HG03135 (cell line): ENCODE data around the gene AURKA.
A peak's percentile ranks its signal among the peaks of the same experiment; 100 is the strongest.
"Not testable (repeated sequence)": the region's sequence is repeated elsewhere in the genome, so short reads cannot be mapped to it uniquely, and the experiment has no call there.

Experiments
- ATAC-seq: cut with Tn5 transposase; IDR thresholded peaks from one replicate; pipeline ENCODE4 v1.9.1; 2021; ENCODE audit warnings: mild to moderate bottlenecking, moderate library complexity; ENCODE audit not compliant: unreplicated experiment

The AURKA gene

DNA sequence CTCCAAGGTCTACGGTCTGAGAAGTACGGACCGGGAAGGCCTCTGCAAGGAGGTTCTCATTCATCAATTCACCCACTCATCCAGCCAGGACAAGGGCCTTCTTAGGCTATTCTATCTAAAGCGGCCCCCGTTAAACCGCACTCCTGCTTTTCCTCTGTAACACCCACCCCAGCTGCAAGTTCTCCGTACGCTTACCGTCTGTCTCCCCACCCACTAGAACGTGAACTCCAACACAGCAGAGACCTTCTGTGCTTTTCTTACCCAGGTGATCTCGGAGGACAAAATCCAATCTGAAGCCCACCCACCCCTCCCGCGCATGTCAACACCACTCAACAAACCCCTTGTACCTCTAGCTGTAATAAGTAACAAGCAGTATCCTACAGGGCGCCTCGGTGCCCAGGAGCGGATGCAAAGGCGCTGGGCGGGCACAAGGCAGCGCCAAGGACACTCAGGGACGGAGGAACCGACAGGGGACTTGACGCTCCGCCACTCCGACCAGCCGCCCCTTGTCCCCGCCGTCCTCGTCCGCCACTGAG, 351 bp downstream of the AURKA start:
- peak; percentile 2 for ATAC-seq

DNA sequence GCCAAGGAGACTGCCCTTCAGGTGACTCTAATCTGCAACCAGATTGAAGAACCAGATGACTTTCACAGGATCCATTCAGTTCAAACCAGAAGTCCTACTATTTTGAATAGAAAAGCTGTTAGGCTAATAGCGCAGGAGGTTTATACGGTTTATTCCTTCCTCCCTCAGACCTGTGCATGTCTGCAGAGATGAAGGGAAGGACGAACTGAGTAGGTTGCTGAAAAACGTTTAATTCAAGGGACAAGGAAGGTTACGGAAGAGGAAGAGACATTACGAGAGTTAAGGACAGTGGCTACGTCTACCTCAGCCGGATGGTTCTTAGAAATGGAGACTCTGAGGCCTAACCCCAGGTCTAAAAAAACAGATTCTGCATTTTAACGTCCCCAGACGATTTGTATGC, 978 bp downstream of the AURKA start:
- ATAC-seq, result no peak

DNA sequence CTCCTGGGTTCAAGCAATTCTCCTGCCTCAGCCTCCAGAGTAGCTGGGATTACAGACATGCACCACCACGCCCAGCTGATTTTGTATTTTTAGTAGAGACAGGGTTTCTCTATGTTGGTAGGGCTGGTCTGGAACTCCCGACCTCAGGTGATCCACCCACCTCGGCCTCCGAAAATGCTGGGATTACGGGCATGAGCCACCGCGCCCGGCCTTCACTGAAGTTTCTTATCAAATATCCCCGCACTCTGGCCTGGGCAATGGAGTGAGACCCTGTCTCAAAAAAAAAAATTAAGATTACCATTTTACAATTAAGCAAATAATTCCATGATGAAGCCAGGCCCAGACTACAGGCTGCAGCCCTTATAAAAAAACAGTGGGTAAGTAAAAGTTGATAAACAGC, 1.6 kb downstream of the AURKA start:
- not testable (repeated sequence) for ATAC-seq

DNA sequence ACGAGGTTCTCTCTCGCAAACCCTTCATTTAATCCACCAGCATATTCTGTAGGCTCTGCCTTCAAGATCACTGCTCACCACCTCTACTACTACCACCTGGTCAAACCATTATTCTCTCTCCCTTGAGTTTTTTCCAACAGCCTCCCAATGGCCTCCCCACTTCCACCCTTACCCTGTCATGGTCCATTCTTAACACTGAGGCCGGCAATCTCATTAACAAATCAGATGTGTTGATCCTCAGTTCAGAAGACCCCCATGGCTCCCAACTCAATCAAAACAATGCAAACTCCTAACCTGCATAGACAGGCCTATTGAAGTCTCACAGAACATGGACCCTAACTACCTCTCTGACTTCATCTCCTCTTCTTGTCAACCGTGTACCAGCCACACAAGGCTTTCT, 2.2 kb downstream of the AURKA start:
- ATAC-seq, result no peak

DNA sequence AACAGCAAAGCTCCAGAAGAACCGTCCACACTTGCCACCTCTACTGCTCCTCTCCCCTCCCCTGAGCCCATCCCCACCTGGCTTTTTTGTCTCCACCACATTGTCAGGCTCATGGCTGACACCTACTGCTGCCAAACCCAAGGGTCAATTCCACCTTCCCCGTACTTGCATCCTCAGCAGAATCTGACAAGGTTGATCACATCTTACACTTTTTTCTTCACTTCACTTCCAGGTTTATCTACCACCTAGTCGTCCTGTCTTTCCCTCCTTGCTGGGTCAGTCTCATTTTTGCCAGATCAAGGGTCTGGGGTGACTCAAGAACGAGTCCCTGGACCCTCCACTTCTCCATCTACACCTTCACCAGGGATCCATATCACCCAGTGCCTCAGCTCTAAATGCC, 3.1 kb downstream of the AURKA start:
- no peak for ATAC-seq

DNA sequence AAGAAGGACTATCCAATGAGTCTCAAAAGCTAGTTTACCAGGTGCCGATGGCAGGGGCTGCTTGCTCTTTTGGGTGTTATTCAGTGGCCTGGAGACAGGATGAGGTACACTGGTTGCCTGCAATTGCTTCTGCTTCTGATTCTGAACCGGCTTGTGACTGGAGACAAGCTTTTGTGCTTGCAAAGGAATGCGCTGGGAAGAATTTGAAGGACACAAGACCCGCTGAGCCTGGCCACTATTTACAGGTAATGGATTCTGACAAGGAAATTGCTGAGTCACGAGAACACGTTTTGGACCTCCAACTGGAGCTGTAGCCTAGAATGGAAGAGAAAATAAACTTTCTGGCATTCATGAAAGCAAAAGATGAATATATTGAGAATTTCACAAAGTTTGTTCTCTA, 5.8 kb downstream of the AURKA start:
- no peak for ATAC-seq

DNA sequence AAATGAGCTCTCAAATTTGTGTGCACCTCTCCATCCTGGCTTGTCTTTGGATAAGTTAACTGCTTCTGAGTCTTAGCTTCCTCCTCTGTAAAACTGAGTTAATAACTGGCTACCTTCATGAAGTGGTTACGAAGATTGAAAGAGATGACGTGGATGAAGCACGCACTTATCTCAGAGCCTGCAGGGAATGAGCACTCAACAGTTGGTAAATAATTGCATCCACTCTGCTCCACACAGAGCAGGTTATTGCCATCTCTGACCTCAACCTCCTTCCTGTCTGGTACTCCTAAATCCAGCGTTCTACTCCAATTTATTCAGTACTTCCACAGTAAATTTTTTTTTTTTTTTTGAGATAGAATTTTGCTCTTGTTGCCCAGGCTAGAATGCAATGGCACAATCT, 6.9 kb downstream of the AURKA start:
- ATAC-seq, result no peak

DNA sequence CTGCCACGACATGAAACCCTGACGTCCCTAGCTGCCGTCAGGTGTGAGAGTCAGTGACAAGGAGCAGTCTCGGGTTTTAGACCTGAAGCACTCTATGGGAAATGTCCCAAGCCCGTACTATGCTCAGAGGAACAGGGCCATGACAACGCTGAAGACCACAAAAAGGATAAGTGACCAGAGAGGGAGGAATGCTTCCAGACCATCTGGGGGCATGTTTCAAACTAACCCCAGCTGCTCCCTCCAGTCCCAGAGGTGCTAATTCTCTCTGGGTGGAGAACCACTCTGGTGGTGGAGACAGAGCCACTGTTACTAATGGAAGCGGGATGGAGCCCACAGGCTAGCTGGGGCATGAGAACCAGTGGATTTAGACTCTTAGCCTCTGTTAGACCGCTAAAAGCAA, 8.7 kb downstream of the AURKA start:
- ATAC-seq, result no peak

DNA sequence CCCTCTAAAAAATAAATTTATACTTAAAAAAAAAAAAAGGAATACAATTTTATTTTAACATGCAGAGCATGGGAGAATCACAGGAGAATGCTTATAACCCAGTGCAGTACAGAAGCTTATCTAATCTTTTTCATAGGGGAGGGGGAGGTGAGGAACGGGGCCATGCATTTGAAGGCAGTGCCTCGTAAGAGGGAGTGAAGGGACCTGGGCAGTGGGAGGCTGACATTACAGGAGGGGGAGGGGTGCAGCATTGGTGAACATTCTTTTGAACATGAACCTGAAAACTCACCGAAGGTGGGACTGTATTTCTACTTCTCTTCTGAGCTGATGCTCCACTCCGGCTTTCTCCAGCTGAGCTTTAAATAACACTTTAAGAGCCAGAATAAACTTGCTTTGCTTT, 9.3 kb downstream of the AURKA start:
- ATAC-seq, result no peak

DNA sequence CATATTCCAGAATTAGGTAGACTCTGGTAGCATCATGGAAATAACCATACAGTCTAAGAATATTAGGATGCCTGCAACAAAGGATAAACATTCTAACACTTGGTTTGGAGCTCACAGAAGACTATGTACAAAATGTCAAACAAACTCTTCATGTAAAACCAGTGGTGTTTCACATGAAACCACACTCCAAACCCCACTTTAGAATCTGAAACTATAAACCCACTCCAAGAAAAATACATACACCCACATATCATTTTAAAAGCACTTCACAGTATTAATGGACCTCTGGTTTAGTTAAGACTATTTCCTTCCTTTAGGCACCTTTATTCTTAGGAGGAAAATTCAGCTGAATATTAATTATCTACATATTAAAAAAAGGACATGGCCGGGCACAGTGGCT, 10.5 kb downstream of the AURKA start:
- no peak for ATAC-seq

DNA sequence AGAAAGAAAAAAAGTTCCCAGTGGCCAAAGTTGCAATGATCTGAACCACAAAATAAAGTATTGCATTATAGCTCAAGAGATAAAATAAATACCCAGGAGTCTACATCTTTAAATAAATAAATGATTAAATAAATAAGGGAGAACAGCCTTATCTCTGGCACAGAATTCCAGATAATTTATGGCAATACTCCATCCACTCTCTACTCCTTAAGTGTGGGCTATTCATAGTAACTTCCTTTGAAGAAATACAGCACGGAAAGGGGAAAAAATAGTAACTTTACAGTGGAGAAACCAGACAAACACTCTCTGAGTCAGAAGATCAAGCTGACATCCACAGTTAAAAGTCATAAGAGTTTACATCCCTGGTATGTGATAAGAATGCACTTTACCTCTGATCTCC, 11.6 kb downstream of the AURKA start:
- no peak for ATAC-seq

DNA sequence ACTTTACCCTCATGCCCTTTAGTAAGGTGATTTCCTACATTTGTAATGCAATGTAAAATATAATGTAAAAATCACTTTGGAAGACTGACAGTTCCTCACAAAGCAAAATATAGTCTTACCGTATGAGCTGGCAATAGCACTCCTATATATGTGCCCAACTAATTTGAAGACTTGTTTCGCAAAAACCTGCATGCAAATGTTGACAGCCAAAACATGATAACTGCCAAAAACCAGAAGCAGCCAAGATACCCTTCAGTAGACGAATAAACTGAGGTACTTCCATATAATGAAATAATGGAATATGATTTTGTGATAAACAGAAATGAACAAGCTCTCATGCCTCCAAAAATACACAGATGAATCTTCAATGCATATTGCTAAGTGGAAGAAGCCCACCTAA, 13.6 kb downstream of the AURKA start:
- ATAC-seq, result no peak

DNA sequence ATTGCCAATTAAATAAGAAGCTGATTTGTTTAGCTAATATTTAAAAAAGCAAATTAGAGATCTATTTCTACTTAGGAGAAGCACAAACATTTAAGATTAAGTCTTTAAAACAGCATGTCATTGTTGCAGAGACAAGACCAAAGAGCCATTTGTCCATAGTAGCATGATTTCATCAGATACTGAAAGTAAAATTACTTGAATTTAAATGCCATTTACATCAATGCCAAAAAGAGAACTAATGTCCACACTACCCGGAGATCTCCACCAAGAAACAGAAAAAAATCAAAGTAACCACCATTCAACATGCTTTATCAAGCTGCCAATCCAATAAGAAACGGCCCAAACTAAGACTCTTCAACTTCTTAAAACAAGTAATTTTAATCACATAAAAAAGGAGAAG, 15.7 kb downstream of the AURKA start:
- ATAC-seq, result no peak

DNA sequence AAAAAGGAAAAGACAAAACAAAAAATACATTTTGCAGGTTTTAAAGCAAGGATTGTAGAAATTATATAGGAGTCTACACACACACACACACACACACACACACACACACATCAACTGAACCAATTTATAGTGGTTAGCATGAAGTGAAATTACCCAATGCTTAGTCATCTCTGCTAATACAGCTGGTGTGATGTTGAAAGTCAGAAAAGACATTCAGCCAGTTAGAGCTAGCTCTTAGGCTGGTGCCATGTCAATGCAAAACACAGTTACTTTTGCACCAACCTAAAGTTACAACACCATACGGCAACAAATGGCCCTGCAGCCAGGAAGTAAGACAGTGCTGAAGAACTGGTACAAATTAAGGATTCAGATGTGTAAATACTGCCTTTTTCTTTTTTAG, 18.1 kb downstream of the AURKA start:
- no peak for ATAC-seq

DNA sequence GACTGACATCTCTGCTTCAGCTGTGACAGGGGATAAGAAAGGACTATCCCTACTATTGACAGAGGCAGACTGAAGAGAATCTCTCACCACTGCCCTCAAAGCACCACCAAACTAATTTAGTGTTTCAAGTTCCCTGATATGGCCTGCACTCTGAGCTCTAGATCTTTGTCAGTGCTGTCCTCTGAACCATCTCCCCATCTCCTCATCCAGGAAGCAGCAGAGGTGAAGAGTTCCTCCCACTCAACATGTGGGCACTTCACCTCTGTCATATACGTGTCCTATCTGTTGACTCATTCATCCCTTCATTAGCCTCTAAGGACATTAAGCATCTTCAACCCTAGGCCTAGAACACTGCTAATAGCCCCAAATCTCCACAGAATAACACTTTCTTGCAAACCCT, 19.2 kb downstream of the AURKA start:
- no peak for ATAC-seq

DNA sequence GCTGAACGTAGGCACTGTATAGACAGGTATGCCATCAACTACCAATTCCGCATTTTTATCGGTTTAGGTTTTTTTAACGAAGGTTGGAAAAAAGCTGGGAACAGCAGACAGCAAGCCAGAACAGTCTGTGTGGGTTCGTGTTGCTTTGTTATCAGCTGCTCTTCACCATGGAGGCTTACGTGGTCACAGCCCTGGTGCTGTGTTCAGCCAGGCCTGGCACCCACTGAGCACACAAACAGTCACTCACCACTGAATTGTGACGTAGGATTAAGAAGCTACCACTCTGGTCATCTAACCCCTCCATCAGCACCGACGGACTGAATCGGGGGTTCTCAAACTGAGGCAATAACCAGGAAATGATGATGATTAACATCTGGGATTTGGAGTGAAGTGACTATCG, 20.0 kb downstream of the AURKA start:
- ATAC-seq, result no peak

DNA sequence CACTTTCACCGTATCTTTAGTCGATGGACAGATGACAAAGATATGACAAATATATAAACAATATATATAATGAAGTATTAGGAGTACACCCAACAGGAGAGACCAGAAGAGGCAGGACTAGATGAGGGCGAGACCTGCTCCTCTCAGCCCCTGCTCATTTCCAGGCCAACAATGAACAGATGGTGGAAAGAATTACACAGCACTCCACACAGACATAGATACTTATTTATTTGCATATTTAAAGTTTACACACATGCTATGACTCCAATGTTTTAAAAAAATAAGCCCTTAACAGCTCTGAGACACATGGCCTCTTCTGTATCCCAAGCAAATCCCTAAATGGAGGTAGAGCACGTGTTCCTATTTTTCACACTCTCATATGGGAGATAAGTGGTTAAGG, 22.8 kb downstream of the AURKA start:
- ATAC-seq, result no peak

DNA sequence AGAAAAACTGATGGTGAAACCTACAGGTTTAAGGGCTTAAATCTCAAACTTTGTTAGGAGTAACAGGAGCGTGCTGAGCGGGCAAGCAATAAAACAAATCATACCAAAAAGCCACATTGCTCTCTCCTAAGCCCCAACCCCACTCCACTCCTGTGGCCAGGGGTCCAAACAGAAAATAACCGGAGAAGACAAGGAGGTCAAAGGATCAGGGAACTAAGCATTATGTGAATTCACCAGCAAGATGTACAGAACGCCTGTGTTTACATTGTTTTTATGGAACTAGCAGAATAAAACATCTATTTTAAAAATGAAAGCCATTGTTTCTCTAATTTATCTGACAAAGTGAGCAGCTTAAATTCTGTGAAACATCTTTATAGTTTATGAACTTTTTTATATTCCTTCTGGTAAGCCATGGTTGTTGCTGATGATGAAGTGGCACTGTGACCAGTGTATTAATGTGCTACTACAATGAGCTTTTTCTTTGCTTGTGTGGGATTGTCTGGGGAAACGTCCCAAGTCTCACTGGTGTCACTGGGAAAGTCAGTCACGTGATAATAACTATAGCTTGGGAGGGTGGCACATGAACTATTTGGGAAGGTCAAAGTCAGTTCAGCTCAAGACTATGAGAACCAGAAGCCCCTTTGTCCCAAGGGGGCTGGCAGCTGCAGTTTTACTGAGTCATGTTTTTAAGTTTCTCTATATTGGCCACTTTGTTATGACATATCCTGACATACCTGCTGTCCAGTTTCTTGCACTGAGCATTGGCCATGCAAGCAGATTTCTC, 23.5 kb downstream of the AURKA start:
- ATAC-seq, result no peak

DNA sequence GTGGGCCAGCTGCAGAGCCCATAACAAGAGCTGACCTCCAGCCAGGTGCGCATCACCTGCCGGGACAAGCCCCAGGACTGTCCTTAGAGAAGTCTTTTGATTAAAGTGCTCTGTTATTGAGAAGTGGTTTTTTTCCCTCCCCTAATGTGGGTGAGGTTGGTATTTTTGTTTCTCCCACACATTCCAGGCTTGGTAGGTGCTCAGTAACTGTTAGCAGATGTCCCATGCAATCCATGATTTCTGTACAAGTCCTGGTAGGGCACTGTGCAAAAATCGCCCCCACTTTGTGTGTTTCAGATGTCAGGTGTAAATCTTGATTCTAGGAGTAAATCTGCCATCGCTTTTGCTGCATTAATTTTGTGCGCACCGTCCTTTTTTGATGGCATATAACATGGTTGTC, 28.5 kb downstream of the AURKA start:
- ATAC-seq, result no peak

DNA sequence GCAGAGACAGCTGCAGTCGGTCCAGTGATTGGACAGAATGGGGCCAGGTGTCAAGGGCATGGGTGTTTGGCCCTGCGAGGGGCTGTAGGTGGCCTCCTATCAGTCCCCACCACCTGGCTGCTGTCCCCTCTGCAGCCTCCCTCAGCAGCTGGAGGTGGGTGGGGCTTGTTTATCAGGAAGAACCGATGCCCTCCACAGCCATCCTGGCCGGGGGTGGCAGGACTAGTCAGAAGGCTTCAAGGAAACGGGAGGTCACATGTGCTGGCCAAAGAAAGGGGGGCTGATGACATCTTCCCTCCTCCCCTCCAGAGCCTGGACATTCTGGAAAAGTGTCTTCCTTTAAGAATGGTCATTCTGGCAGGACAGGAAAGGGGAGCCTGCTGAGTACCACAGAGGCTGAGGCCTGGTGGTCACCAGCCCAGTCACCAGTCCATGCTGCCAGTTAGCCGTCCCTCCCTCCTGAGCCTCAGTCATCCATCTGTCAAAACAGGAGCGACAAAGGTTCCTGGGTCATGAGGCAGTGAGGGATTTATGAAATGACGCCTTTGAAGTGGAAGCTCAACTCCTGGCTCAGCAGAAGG, 29.1 kb downstream of the AURKA start:
- ATAC-seq, result no peak

DNA sequence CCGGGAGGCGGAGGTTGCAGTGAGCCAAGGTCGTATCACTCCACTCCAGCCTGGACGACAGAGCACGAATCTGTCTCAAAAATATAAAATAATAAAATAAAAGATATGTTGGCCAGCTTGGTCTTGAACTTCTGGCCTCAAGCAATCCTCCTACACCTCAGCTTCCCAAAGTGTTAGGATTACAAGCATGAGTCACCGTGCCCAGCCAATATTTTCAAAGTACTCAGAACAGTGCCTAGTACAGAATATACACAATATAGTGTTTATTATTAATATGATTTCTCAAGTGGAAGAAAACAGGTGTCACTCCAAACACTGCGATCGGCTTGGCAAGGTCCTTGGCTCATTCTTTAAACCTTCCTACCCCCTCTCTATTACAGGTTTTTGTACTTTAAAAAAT, 30.1 kb downstream of the AURKA start:
- no peak for ATAC-seq

DNA sequence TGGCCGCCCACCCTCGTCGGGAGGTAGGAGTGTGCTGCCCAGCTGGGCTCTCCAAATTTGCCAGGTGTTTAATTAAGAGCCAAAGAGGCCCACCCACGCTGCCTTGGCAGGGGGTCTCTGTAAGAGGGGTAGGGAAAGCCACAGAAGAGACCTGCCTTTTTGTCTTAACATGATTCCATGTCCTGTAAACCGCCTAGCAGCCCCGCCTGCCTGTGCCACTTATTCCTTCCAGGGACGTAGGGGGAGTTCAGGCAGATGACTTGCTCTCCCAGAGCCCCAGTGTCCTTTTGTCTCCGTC, 31.2 kb downstream of the AURKA start:
- no peak for ATAC-seq
